Neural progenitor cell (in vitro differentiated cells): ENCODE results near the gene TACR1. TPM values are rescaled to one million over a fixed set of nuclear protein-coding genes. Genes with fewer than 3 reads are reported as not detected.

Experiments used
- DNase-seq: peaks from one replicate; pipeline ENCODE4 v3.0.0-alpha.2; 2016; ENCODE audit warnings: low spot score
- H2AFZ ChIP-seq: fragments of 200-600 bp; sonication (generic); replicated peaks from 2 replicates; pipeline ENCODE4 v1.6.1; 2016; ENCODE audit warnings: antibody characterized with exemption
- H3F3A ChIP-seq: fragments of 200-600 bp; sonication (generic); 2 replicates; pipeline ENCODE4 v1.6.1; 2016; ENCODE audit warnings: antibody characterized with exemption, low read depth
- H3K27ac ChIP-seq: fragments of 200-600 bp; sonication (generic); 2 replicates; pipeline ENCODE4 v1.5.1; 2016; ENCODE audit warnings: mild to moderate bottlenecking
- H3K27me3 ChIP-seq: fragments of 200-600 bp; sonication (generic); 2 replicates; pipeline ENCODE4 v1.6.1; 2016; ENCODE audit warnings: mild to moderate bottlenecking, moderate library complexity
- H3K36me3 ChIP-seq: fragments of 200-600 bp; sonication (generic); 2 replicates; pipeline ENCODE4 v1.5.1; 2016
- H3K4me1 ChIP-seq: fragments of 200-600 bp; sonication (generic); 2 replicates; pipeline ENCODE4 v1.6.1; 2016; ENCODE audit warnings: mixed run types
- H3K4me2 ChIP-seq: fragments of 200-600 bp; sonication (generic); 2 replicates; pipeline ENCODE4 v1.6.1; 2016
- H3K4me3 ChIP-seq: fragments of 200-600 bp; sonication (generic); 2 replicates; pipeline ENCODE4 v1.5.1; 2016
- H3K79me2 ChIP-seq: fragments of 200-600 bp; sonication (generic); 2 replicates; pipeline ENCODE4 v1.6.1; 2016; ENCODE audit warnings: low read depth
- H3K9ac ChIP-seq: fragments of 200-600 bp; sonication (generic); 2 replicates; pipeline ENCODE4 v1.6.1; 2016
- H3K9me3 ChIP-seq: fragments of 200-600 bp; sonication (generic); 2 replicates; pipeline ENCODE4 v1.5.1; 2016; ENCODE audit warnings: low read depth
- H4K20me1 ChIP-seq: fragments of 200-600 bp; sonication (generic); 2 replicates; pipeline ENCODE4 v1.6.1; 2016; ENCODE audit warnings: low read depth
- H3K27ac Mint-ChIP-seq: 3 replicates; pipeline ENCODE4 v1.8.0; 2021; ENCODE audit warnings: mixed read lengths
- H3K27me3 Mint-ChIP-seq: 2 replicates; pipeline ENCODE4 v1.8.0; 2022; ENCODE audit warnings: low read depth, mild to moderate bottlenecking, inconsistent platforms, moderate library complexity, mixed read lengths; ENCODE audit not compliant: insufficient read depth
- H3K36me3 Mint-ChIP-seq: 3 replicates; pipeline ENCODE4 v1.8.0; 2021; ENCODE audit warnings: mixed read lengths
- H3K4me1 Mint-ChIP-seq: 3 replicates; pipeline ENCODE4 v1.8.0; 2021; ENCODE audit warnings: mixed read lengths
- H3K4me3 Mint-ChIP-seq: 3 replicates; pipeline ENCODE4 v1.8.0; 2021; ENCODE audit warnings: mild to moderate bottlenecking, moderate library complexity, mixed read lengths
- H3K9me3 Mint-ChIP-seq: 3 replicates; pipeline ENCODE4 v1.8.0; 2020; ENCODE audit warnings: mixed read lengths
- EZH2 ChIP-seq: fragments of 200-600 bp; sonication (generic); IDR thresholded peaks from 2 replicates; pipeline ENCODE4 v1.6.1; 2017; ENCODE audit warnings: antibody characterized with exemption, mild to moderate bottlenecking, moderate library complexity
- EZH2phosphoT487 ChIP-seq: fragments of 200-600 bp; sonication (generic); IDR thresholded peaks from 2 replicates; pipeline ENCODE4 v1.6.1; 2017; ENCODE audit warnings: antibody characterized with exemption
- total RNA-seq: library from RNA; depleted of rRNA; stranded (reverse); fragments of >200 nt; gene quantifications from 2 replicates; pipeline ENCODE4 v1.2.3, GENCODE V29; 2015; ENCODE audit warnings: low replicate concordance
- TF ChIP-seq, protein P1 (sequence below): fragments of 200-600 bp; sonication (generic); IDR thresholded peaks from 2 replicates; pipeline ENCODE4 v1.5.1; 2017; ENCODE audit warnings: antibody characterized with exemption, mild to moderate bottlenecking

Gene TACR1
- total RNA-seq, 1 donor from 2014 or later = not detected

DNA sequence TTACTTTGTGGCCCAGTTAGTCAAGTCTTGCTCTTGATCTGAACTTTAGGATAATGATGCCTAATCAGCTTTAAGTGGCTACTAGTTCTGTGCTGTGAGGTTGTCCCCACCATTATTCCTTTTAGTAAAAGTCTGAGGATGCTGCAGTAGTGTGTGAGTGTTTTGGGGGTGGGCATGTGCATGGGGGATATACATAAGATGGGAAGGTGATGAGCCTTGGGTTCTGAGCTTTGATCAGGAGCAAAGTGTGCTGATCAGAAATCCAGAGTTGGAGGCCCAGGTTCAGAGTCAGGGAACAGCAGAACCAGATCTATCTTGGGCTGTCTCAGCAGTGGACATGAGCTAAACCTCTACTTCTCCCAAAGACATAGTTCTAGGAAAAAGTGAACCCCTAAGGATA lies 174.1 kb downstream of the TACR1 start:
- Mint-ChIP-seq H3K4me1 (no peaks in the 10 kb centered on the region), H3K9me3 (no peaks in the 10 kb centered on the region), H3K27ac (peak overlapping the region; percentile 51), H3K27me3 (no peaks in the 10 kb centered on the region), H3K36me3 (no peaks in the 10 kb centered on the region), H3K4me3 (no peak overlapping the region)
- no peaks in the 10 kb centered on the region for H4K20me1 ChIP-seq
- no peaks in the 10 kb centered on the region for H3K4me1 ChIP-seq
- no peak for TF ChIP-seq EZH2
- no peak for TF ChIP-seq EZH2phosphoT487
- TF ChIP-seq, protein P1, sequence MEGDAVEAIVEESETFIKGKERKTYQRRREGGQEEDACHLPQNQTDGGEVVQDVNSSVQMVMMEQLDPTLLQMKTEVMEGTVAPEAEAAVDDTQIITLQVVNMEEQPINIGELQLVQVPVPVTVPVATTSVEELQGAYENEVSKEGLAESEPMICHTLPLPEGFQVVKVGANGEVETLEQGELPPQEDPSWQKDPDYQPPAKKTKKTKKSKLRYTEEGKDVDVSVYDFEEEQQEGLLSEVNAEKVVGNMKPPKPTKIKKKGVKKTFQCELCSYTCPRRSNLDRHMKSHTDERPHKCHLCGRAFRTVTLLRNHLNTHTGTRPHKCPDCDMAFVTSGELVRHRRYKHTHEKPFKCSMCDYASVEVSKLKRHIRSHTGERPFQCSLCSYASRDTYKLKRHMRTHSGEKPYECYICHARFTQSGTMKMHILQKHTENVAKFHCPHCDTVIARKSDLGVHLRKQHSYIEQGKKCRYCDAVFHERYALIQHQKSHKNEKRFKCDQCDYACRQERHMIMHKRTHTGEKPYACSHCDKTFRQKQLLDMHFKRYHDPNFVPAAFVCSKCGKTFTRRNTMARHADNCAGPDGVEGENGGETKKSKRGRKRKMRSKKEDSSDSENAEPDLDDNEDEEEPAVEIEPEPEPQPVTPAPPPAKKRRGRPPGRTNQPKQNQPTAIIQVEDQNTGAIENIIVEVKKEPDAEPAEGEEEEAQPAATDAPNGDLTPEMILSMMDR = no peak
- H3K27me3 ChIP-seq = no peaks in the 10 kb centered on the region
- H3K4me3 ChIP-seq = no peak overlapping the region
- no peak overlapping the region for H2AFZ ChIP-seq
- no peaks in the 10 kb centered on the region for H3F3A ChIP-seq
- no peak for DNase-seq
- H3K4me2 ChIP-seq = no peak overlapping the region
- no peaks in the 10 kb centered on the region for H3K9me3 ChIP-seq
- H3K79me2 ChIP-seq = no peaks in the 10 kb centered on the region
- no peak overlapping the region for H3K9ac ChIP-seq
- no peaks in the 10 kb centered on the region for H3K36me3 ChIP-seq
- no peak overlapping the region for H3K27ac ChIP-seq

DNA sequence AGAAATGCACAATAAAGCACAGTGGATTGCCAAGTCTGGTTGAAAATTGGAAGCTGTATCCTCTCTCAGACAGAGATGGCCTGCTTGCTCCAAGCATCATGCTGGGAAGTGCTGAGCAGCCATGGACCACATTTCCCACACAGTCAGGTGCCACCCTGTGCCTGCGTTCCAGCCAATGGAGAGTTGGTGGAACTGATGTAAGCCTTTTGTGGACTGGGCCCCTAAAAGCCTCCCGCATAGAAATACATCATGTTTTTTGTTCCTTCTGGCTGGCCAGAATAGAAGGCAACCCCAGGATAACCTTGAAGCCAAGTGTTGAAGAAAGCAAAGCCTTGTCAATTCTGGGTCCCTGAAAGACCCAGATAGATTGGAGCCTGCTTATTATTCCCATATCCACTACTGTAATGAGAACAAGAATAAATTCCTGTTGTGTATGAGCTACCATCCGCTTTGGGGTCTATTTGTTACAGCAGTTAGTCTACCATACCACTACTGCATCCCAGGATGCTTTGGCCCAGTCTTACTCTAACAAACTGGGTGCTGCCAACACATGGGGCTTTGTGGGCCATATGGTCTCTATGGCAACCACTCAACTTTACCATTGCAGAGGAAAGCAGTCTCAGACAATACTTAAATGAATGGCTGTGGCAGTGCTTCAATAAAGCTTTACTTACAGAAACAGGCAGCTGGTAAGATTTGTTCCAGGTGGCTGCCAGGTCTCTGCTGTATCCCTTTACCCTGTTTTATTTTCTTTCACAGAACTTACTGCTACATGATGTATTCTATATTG lies 175.5 kb downstream of the TACR1 start:
- no peaks in the 10 kb centered on the region for H4K20me1 ChIP-seq
- H3K9me3 Mint-ChIP-seq = no peaks in the 10 kb centered on the region
- H3F3A ChIP-seq = no peaks in the 10 kb centered on the region
- no peaks in the 10 kb centered on the region for H3K4me1 Mint-ChIP-seq
- H3K4me1 ChIP-seq = no peaks in the 10 kb centered on the region
- TF ChIP-seq EZH2 (no peak), EZH2phosphoT487 (no peak)
- TF ChIP-seq, protein P1 = no peak
- H3K36me3 Mint-ChIP-seq = no peaks in the 10 kb centered on the region
- H3K27me3 Mint-ChIP-seq = no peaks in the 10 kb centered on the region
- H3K79me2 ChIP-seq = no peaks in the 10 kb centered on the region
- no peak overlapping the region for H3K9ac ChIP-seq
- no peak overlapping the region for H2AFZ ChIP-seq
- no peak overlapping the region for H3K27ac Mint-ChIP-seq
- no peak overlapping the region for H3K4me2 ChIP-seq
- H3K27me3 ChIP-seq = no peaks in the 10 kb centered on the region
- H3K9me3 ChIP-seq = no peaks in the 10 kb centered on the region
- H3K27ac ChIP-seq = no peak overlapping the region
- H3K4me3 ChIP-seq = no peak overlapping the region
- no peaks in the 10 kb centered on the region for H3K36me3 ChIP-seq
- H3K4me3 Mint-ChIP-seq = no peak overlapping the region
- DNase-seq = peak; percentile 20

DNA sequence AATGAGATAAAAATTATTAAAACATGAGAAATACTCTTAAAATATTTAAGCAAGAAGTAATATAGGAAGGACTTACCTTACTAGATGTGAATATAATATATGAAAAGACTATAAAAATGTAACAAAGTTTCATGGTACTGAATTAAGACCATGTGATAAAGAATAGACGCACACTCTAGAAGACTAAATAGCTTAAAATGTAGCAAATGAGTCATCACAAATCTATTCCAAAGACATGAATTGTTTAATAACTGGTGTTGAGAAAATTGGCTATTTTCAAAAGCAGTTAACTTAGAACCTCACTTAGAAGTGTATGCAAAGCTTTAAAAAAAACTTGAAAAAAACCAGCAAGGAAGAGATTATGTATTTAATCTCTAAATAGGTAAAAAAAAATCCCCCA lies 176.8 kb downstream of the TACR1 start:
- H3K27ac Mint-ChIP-seq = no peak overlapping the region
- no peak overlapping the region for H3K4me2 ChIP-seq
- no peak for TF ChIP-seq EZH2phosphoT487
- TF ChIP-seq, protein P1 = no peak
- TF ChIP-seq EZH2 = no peak
- H3K36me3 Mint-ChIP-seq = no peaks in the 10 kb centered on the region
- H3K4me3 Mint-ChIP-seq = no peak overlapping the region
- no peaks in the 10 kb centered on the region for H3K4me1 Mint-ChIP-seq
- H3K79me2 ChIP-seq = no peaks in the 10 kb centered on the region
- no peak overlapping the region for H3K9ac ChIP-seq
- no peaks in the 10 kb centered on the region for H4K20me1 ChIP-seq
- no peaks in the 10 kb centered on the region for H3F3A ChIP-seq
- DNase-seq = no peak
- no peaks in the 10 kb centered on the region for H3K9me3 ChIP-seq
- no peak overlapping the region for H3K4me3 ChIP-seq
- no peak overlapping the region for H2AFZ ChIP-seq
- no peaks in the 10 kb centered on the region for H3K27me3 ChIP-seq
- no peaks in the 10 kb centered on the region for H3K4me1 ChIP-seq
- no peaks in the 10 kb centered on the region for H3K27me3 Mint-ChIP-seq
- H3K9me3 Mint-ChIP-seq = no peaks in the 10 kb centered on the region
- H3K27ac ChIP-seq = no peak overlapping the region
- no peaks in the 10 kb centered on the region for H3K36me3 ChIP-seq
